Activated CD4-positive, alpha-beta T cell treated with anti-CD3 and anti-CD28 coated beads, Interleukin-2, Interleukin-6, amounts not matched to agents 100 ng/mL and 50 ng/mL, durations not matched to agents 16 hours and 8 hours (primary cell): Measurements from ENCODE around the gene TAT.
"Not testable (repeated sequence)": the region's sequence is repeated elsewhere in the genome, so short reads cannot be mapped to it uniquely, and the experiment has no call there.

ENCODE experiments used
- DNase-seq: peaks from one replicate; pipeline ENCODE4 v3.0.0-alpha.2; 2020

TAT gene

DNA sequence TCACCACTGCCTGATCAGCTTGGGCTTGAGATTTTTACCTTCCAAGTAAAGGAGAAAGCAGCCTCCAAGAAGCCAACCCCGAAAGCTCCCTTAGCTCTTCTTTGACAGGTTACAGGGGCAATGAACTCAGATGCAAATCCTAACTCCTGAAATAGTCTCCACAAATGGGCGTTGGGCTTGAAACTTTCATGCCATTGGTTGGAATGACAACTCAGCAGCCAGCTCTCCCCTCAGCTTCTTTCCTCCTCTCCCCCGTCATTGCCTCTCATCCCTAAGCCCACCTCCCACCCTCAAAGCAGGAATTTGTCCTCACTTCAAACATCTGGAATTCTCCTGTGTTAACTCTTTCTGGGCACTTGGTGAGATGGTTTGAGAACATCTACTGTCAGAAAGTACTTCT is at the start of gene TAT:
Gene TAT (minus strand): TSS at position 122 of the 400 bp plus-strand sequence. CDS start 677 bp downstream, outside the sequence.
- no peak for DNase-seq

DNA sequence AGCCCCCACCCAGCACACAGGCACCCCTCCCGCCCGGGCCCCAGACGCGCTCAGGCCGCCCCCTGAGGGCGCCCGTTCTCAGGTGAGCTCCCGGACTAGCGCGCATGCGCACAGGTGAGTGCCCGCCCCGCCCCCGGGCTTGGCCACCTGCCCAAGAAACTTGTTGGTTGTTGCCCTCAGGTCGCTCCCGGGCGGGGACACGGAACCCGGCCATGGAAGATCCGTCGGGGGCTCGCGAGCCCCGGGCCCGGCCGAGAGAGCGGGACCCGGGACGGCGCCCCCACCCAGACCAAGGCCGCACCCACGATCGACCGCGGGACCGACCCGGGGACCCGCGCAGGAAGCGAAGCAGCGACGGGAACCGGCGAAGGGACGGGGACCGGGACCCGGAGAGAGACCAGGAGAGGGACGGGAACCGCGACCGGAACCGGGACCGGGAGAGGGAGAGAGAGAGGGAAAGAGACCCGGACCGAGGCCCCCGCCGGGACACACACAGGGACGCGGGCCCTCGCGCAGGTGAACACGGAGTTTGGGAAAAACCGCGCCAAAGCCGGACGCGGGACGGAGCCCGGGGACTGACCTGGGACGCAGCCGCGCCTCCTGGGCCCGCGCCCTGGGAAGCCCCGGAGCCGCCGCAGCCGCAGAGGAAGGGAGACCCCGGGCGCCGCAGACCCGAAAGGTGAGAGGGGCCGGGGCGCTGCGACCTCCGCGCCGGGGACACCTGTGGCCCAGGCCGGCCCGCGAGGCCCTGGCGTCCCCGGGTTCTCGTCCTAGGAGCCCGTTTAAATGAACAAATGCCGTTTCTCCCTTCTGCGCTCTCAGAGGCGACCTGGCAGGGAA is 49.3 kb upstream of the TAT start, which contains the start of gene MARVELD3:
Gene MARVELD3 (plus strand): TSS at position 167 of the 840 bp plus-strand sequence. CDS start 46 bp downstream, at position 213.
- DNase-seq: no peak

- no peak for DNase-seq
These were observed 48.4 kb upstream of the TAT start for GRCh38 chr16:71625113-71625850.

- no peak for DNase-seq
These were observed 46.7 kb upstream of the TAT start for GRCh38 chr16:71623597-71623996.

- peak; percentile 61 for DNase-seq
These were observed 45.2 kb upstream of the TAT start for GRCh38 chr16:71622088-71622487.

DNA sequence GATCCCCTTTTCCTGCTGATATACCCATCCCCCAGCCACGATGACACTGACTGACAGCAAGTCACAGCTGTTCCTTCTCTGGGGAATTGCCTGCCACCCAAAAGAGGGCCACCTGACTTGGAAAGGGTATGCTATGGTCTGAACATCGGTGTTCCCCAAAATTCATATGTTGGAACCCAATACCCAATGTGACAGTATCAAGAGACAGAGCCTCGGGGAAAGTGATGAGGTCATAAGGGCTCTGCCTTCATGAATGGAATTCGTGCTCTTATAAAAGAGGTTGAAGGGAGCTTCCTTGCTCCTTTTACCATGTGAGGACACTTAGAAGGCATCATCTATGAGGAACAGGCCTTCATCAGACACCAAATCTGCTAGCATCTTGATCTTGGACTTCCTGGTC is 41.5 kb upstream of the TAT start:
- DNase-seq: no peak

DNA sequence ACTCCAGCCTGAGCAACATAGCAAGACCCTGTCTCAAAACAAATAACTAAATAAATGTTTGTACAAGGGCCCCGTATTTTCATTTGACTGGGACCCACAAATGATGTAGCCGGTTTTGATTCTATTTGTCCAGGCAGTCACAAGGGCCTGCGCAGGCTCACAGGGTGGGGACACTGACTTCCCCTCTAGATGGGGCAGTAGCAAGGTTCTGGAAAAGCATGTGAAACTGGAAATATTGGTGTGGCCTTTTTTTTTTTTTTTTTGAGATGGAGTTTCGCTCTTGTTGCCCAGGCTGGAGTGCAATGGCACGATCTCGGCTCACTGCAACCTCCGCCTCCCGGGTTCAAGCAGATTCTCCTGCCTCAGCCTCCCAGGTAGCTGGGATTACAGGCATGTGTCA is 38.1 kb upstream of the TAT start:
- not testable (repeated sequence) for DNase-seq

DNA sequence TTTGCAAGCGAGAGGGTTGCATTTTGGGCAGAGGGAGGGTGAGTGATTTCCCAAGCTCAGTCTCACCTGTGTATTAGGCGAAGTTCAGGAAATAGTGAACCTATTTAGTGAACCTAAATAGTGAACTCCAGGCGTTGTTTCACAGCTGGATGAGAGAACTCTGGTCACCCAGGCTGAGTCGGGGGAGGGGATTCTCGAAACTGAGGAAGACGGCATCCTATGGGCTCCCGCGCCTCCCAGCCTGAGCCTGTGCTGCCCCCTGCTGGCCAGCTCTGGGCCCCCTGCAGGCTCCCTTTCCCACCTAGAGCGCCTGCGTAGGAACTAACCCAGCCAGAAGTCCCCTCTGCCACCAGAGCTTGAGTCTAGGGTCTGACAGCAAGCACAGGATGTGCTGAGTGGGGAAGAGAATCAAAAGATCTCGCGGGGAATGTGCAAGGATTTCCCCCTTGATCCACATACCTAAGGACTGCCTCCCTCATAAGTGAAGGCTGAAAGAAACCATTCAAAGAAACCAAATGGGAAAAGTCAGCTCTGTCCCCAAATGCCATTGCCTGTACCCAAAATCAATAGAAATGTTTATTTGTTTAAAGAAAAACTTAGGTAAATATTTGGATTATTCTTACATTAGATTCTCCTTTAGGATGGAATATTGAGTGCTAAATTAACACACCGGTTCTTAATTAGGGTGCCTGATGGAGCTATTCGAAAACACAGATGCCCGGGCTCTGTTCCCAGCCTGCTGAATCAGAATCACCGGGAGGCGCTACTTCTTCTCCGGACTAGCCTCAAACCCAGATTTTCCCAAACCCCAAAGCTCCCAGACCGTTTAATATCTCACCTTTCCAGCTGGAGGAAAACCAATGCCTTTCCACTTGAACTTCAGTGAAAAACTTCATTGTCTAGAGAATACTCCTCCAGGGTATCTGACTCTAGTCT is 34.3 kb upstream of the TAT start:
- peak; percentile 87 for DNase-seq

GRCh38 chr16:71610447-71610846 is 33.6 kb upstream of the TAT start:
- no peak for DNase-seq

GRCh38 chr16:71609066-71609465 is 32.2 kb upstream of the TAT start:
- no peak for DNase-seq

- no peak for DNase-seq
These were observed 23.9 kb upstream of the TAT start for GRCh38 chr16:71600822-71601221.

- DNase-seq: not testable (repeated sequence)
These were observed 21.5 kb upstream of the TAT start for GRCh38 chr16:71598426-71598825.

DNA sequence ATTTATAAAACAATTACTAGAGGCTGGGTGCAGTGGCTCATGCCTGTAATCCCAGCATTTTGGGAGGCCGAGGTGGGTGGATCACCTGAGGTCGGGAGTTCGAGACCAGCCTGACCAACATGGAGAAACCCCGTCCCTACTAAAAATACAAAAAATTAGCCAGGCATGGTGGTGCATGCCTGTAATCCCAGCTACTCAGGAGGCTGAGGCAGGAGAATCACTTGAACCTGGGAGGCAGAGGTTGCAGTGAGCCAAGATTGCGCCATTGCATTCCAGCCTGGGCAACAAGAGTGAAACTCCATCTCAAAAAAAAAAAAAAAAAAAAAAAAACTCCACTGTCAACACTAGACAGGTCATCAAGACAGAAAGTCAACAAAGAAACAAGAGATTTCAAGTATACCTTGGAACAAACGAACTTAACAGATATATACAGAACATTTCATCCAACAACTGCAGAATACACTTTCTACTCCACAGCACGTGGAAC is 18.5 kb upstream of the TAT start:
- DNase-seq: not testable (repeated sequence)

DNA sequence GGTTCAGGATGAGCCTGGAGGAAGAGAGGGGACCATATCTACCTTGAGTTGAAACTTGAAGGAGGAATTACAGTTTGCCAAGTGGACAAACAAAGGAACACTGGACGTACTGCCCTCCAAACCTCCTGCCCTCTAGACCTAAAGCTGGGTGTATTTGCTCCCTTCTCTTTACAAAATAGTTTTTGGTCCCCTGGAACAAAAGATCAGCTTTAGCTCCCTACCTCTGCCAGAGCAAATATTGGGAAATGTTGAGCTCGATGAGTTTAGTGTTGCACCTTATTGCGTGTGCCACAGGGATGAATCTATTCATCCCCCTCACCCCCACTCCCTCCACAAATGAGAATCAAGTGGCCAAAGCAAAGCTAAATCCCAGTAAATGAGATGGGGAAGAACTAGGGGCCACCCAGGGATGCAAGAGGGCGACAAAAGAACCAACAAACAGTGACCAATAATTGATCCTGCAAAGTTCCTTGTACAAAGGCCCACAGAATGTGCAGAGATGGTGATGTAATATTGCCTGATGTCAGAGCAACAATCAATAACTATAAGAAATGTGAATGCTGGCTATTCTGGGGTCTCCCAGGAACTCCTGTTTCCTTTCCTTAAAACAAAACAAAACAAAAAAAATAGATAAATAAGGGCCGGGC is 17.2 kb upstream of the TAT start:
- DNase-seq: no peak

GRCh38 chr16:71593048-71593999 is 16.4 kb upstream of the TAT start:
- no peak for DNase-seq

- no peak for DNase-seq
These were observed 15.0 kb upstream of the TAT start for GRCh38 chr16:71591917-71592316.

DNA sequence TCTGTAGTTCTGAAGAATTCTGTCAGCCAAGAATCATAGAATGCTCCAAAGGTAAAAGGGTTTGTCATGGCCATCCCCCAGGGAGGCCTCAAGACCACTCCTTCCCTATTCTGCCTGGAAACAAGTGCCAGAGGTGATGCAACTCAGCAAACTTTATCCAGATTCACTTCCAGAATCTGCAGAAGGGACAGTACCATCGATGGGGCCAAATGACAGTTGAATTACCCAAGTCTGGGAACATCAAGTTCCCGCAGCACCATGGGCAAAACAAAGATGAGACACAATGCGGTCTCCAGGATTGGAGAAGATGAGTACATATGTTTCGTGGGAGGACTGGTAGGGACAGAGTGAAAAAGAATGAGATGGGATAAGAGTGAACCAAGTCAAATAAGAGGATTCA is 13.7 kb upstream of the TAT start:
- no peak for DNase-seq

GRCh38 chr16:71590071-71590470 is 13.2 kb upstream of the TAT start:
- DNase-seq: not testable (repeated sequence)

DNA sequence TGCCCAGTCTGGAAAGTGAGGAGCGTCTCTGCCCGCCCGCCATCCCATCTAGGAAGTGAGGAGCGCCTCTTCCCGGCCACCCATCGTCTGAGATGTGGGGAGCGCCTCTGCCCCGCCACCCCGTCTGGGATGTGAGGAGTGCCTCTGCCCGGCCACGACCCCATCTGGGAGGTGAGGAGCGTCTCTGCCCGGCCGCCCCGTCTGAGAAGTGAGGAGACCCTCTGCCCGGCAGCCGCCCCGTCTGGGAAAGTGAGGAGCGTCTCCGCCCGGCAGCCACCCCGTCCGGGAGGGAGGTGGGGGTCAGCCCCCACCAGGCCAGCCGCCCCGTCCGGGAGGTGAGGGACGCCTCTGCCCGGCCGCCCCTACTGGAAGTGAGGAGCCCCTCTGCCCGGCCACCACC is 12.4 kb upstream of the TAT start:
- not testable (repeated sequence) for DNase-seq

DNA sequence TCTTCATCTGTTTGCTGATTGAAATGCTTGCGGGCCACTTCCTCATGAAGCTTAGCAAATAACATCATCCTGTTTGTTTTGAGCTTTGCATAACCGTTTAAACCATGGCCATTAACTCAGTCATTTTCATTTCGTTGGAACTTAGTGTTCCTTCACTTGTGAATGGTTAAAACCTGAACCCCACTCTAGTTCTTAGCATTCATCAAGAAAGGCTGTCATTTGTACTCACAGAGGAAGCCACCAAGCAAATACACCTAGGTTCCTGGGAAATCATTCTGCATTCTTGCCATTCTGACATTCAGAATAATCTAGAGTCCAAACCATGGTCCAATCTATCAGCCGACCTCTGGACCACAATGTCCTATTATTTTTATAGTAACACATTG is 8.4 kb upstream of the TAT start:
- DNase-seq: no peak
